AG09309 (cell line): ENCODE data around the gene ITPR2.

Experiments used
- DNase-seq: peaks from one replicate; pipeline ENCODE4 v3.0.0-alpha.2; 2010; ENCODE audit warnings: low read depth
- H3K4me3 ChIP-seq: 2 replicates; pipeline ENCODE4 v1.5.1; 2011; ENCODE audit warnings: mild to moderate bottlenecking, low read depth, low read length, moderate library complexity; ENCODE audit not compliant: control insufficient read depth
- CTCF ChIP-seq: IDR thresholded peaks from 2 replicates; pipeline ENCODE4 v1.5.1; 2011; ENCODE audit warnings: mild to moderate bottlenecking, low read depth, low read length, inconsistent platforms; ENCODE audit not compliant: insufficient read depth, control insufficient read depth; ENCODE audit errors: missing control alignments

ITPR2 gene

DNA sequence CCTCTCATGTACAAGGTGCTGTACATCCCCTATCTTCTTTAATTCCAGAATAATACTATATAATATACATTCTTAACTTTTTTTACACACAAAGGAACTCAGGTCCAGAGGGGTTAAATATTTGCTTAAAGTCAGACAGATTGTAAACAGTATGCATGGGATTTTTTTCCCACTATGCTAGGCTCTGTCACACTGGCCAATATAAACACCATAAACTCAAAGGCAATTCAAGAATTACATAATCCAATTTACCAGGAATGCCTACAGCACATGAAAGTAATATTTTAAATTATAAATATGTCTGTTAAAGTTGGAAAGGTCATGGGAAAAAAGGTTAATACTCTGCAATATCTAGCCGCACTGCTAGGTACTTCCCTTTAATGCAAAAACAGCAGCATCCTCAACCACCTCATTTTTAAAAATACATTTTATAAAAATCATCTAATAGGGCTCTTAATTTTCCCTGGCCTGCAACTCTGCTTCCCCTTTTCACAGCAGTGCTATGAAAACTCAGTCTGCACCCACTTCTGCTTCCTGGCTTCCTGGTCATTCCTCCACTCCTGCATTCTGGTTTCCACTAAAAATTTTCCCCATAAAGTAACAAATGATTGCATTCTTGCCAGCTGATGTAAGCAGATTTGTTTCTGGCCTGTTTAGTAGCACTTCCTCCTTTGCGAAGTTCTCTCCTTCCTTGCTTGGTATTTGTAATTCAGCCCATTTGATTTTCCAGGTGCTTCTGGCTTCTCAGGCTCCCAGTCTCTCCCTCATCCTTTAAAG, 128.1 kb downstream of the ITPR2 start:
- DNase-seq, result peak; percentile 35
- H3K4me3 ChIP-seq, result no peak overlapping the region
- no peak for TF ChIP-seq CTCF

DNA sequence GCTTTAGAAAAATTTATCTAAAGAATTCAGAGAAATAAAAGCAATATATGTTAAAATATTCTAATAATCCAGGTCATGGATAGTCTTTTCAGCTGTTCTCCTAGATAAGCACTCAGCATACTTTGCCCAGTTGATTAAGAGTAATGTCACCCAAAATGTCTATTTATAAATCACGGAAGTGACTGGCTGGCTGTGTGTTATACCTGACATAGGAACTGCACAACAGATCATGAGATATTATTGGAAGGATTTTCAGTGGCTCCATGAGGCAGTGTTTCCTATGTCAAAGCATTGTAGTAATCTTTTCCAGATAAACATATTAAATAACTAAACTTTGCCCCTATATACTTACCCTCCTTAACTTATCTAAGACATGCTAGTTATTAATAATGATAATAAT, 128.8 kb downstream of the ITPR2 start:
- no peak for DNase-seq
- TF ChIP-seq CTCF, result no peak
- H3K4me3 ChIP-seq, result no peak overlapping the region

DNA sequence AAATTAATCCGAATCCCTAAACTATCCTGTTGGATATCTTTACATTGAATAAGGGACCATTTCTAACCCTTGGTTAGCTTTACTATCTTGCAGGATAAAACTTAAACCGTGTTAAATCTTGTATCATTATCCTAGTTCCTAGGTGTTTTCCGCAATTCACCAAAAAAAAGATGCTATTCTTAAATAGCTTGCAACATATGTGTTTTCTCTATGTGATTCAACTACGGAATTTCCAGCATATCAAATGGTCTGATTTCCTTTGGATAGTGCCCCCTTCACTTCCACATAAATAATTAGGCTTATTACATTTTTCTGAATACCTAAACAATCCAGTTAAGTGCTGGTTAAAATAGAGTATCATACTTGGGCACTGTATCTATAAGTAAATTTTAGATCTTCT, 130.3 kb downstream of the ITPR2 start:
- TF ChIP-seq CTCF, result no peak
- DNase-seq, result no peak
- H3K4me3 ChIP-seq, result no peak overlapping the region

DNA sequence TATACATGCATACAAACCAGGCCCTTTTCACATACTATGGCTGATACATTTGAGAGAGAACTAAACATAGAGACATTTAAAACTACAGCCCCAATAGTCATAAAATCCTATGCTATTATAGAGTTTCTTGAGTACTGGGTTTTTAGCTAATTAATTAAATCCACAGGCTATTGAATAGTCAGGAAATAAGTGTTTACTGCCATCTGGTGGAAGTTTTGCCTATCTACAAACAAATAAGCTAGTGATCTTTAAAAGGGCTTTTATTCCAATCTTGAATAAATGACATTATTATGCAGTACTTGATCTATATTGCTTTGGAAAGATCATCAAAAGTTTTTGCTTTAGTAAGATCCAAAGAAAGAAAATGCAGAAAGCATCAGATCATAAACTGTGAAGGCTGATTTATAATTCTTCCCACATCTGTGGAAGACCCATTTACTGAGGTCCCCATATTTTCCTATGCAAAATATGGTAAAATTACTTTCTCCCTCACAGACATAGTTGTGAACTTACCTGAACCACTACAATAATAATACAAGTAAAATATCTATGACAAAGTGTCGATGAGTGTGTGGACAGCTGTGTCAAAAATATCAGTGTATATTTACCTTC, 131.3 kb downstream of the ITPR2 start:
- H3K4me3 ChIP-seq, result no peak overlapping the region
- peak; percentile 20 for DNase-seq
- peak; percentile 43 for TF ChIP-seq CTCF

DNA sequence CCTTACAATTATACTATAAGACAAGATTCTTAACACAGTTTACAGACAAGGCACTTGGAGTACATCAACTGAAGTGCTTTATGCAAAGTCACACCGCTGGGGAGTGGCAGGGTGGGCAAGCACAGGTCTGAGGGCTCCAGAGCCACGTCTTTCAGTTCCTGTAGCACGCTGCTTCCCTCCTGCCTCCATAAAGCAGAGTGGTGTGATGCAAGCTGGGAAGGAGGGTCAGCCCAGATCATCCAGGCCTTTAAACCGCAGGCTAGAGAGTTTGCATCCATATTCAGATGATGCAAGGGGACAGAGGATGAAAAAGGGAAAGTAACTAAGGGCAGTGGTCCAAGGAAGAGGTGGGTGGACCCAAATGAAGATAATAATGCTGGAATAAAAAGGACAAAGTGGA, 132.6 kb downstream of the ITPR2 start:
- DNase-seq, result no peak
- TF ChIP-seq CTCF, result no peak
- no peak overlapping the region for H3K4me3 ChIP-seq

- no peak for DNase-seq
- TF ChIP-seq CTCF, result no peak
- H3K4me3 ChIP-seq, result no peak overlapping the region
Measured at GRCh38 chr12:26699237-26699636, 133.8 kb downstream of the ITPR2 start.

- DNase-seq, result no peak
- no peak overlapping the region for H3K4me3 ChIP-seq
- TF ChIP-seq CTCF, result no peak
Measured at GRCh38 chr12:26698186-26698585, 134.8 kb downstream of the ITPR2 start.
